Tongue (tissue), 2 donors: Measurements from ENCODE around the gene RBPMS2. TPM values are rescaled to one million over a fixed set of nuclear protein-coding genes. Genes with fewer than 3 reads are reported as not detected.
"Not testable (repeated sequence)": the region's sequence is repeated elsewhere in the genome, so short reads cannot be mapped to it uniquely, and the experiment has no call there.

Experiments
- DNase-seq: peaks from one replicate; pipeline ENCODE4 v3.0.0-alpha.2; 2015
- total RNA-seq: library from RNA; depleted of rRNA; stranded (reverse); fragments of >200 nt; gene quantifications from one replicate; pipeline ENCODE4 v1.2.3, GENCODE V29; 2014

The RBPMS2 gene
- total RNA-seq, 1 donor from 2014 or later = 0.41 TPM

DNA sequence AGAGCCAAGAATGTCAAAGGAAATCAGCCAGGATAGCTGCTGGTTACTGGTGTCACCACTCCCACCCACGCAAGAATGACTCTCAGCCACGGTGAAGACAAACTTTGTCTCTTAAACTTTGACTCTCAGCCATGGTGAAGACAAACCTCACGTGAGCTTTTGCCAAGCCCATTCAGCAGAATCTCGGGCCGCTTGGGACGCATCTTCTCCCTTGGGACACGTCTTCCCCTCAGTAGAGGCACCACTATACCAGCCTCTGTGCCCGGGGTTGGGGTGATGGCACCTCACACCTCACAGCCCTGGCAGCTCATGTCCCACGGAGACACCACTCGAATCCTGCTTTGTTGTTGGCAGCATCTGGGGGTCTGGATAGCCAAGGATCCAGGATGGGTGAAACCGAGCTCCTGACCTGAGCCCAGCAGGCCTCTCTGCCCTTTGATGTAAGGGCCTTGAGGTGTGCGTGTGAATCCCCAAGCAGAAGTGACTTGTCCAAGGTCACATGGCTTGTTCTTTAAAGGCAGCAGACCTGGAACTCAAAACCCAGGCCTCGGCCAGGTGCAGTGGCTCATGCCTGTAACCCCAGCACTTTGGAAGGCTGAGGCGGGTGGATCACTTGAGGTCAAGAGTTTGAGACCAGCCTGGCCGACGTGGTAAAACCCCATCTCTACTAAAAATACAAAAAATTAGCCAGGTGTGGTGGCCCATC lies 21.8 kb downstream of the RBPMS2 start:
- DNase-seq = no peak

DNA sequence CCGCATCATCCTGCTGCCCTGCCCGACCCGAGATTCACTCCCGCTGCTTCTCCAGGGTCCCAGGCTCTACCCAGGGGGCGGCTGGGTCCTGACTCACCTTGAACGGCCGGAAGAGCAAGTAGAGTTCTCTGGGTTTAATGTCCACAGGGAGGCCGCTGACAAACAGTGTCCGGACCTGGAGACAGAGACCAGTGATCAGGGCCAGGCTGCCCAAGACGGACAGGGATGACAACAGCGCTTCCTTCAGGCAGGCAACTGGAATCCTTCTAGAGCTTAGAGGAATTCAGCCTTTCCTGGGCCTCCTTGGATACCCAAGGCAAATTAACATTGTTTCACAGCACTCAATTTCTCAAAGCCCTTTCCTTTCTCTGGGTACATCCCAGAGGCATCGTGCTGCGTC lies 23.9 kb downstream of the RBPMS2 start:
- DNase-seq = no peak

DNA sequence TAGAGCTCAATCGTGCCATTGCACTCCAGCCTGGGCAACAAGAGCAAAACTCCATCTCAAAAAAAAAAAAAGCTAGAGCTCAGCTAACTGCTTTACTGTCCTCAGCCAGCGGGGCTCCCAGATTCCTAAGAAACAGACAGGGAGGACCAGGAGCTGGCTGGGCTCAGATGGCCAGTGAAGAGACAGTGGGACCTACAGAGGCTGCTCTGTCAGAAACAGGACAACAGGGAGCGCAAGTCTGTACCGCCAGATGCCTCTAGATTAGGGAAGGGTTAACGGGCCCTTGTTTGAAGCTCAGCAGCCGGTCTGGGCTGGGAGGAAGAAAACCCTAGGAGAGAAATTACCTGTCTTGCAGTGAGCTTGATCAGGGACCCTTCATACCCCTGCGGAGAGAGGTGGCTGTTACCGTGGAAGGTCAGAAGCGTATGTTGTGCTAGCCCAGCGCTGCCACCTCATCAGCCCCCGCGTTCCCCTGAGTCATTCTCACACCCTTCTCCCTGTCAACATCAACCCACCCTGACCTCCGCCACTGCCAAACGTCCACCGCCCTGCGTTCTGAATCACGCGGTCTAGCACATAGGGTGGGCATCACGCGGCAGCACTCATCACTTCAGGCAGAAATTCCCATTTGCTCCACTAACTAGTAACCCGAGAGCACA lies 25.3 kb downstream of the RBPMS2 start:
- peak; percentile 41 for DNase-seq

DNA sequence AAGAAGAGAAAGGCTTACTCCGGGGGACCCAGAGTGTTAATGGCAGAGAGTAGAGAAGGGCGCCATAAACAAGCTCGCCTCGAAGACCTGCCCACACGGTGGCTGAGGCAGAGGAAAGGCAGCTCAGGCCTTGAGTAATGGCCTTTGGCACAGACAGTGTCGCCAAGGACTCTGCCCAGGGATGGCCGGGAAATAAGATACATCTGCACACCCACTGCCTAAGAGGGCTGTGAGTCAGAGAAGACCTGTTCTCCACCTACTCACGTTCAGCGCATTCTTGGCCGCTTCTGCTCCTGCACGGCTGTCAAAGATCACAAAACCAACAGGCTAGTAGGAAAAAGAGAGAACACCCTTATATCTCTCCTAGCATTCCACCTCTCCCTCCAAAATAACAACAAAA lies 26.2 kb downstream of the RBPMS2 start:
- peak; percentile 60 for DNase-seq

DNA sequence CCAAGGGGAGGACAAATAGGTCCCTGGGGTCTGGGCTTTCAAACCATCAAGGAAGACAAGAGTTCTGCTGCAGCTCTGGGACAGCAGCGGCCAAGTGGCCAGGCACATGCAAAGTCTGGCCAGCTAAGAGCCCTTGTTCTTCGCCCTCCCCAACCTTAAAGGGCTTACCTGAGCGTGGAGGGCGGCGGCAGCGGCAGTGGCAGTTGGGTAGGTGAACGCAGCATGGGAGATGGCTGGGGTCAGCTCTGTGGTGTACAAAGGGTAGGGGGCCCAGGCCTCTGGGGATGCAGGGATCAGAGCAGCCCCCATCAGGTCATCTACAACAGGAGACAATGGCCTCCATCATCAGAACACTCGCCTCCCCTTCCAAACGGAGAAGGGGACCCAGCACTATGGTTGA lies 27.1 kb downstream of the RBPMS2 start:
- DNase-seq = no peak

DNA sequence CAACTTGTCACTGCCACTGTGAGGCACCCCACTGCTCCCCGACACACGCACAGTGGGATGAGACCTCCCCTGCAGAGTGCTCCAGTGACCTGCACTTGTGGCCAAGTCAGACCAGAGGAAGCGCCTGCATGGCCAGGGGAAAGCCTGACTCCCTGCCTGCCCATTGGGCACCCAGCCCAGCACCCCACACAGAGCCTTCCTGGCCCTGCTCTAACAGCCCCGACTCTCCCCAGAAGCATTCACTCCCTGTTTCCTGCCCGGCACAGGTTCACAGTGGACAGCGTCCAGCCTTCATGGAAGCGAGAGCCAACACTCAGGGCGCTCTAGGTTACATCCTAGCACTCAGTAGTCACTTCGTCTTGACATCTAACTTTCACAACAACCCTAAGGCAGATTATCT lies 27.8 kb downstream of the RBPMS2 start:
- no peak for DNase-seq

DNA sequence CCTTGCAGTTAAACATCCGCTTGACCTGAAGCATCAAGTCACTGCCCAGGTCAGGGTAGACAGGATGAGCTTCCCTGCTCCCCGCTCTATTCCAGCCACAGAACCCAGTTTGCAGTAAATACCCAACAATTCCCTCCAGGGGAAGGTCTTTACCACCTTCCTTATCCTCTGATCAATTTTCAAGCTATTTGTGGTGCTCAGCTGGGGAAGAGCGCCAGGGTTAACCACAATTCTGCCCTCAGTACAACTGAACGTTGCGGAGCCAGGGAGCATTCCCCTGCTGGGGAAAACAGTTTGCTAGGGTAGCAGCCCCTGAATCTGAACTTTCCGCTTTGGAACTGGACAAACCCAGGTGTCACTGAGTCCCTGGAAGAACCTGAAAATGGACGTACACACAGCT lies 28.5 kb downstream of the RBPMS2 start:
- no peak for DNase-seq

DNA sequence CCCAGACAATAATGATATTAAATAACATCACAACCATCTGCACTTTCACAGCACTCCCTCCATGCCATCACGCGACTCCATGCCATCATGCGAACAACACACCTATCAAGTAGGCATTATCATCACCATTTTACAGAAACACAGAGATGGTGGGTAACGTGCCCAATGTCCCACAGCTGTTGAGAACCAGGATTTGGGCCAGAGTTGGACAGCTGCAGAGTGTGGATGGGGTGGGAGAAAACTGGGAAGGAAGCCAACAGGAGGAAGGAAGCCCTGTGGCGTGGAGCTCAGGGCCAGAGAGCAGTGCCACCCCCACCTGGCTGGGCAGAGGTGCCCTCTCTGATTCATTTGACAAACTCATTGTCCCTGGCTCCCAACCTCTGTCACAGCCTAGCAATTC lies 29.0 kb downstream of the RBPMS2 start:
- DNase-seq = peak; percentile 73

DNA sequence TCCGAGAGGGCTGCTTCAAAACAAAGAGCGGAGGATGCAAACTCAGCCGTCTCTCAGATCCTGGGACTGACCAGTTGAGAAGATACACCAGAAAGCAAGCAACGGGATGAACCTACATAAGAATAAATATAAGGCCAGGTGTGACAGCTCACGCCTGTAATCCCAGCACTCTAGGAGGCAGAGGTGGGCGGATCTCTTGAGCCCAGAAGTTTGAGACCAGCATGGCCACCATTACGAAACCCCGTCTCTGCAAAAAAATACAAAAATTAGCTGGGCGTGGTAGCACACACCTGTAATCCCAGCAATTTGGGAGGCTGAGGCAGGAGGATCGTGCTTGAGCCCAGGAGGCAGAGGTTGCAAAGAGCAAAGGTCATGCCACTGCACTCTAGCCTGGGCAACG lies 31.7 kb downstream of the RBPMS2 start:
- DNase-seq = no peak

DNA sequence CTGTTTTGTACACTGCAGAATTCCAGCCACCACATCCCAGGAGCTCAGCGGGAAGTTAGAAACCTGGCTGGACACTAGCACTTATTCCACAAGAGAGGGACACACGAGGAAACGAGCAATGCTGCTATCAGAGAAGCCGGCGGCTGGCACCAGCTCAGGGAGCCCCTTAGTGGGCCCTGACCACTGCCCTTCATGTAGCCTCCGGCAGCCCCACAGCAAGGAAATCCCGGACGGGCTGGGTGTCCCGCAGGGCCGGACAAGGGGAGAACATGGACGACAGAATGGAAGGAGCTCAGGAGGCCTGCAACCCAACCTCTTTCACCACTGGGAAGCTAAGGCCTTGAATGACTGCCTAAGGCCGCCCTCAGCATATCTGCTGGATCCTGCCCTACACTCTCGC lies 32.5 kb downstream of the RBPMS2 start:
- DNase-seq = no peak

DNA sequence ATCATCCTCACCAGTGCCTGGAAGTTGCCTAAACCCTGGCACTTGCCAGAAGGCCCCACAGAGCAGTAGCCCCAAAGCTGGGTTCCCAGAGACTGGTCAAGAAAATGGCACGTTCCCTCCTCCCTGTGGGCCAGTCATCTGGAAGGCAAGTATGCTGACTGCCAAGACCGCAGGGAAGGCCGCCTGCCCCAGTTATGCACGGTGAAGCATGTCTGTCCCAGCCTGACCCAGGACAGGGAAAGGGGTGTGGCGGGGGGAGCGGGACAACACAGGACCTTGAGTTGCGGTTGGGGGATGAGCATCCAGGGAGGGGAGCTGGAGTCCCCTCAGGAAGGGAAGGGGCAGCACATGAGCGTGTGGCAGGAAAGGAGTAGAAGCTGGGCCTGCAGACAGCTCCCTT lies 33.0 kb downstream of the RBPMS2 start:
- DNase-seq = no peak

DNA sequence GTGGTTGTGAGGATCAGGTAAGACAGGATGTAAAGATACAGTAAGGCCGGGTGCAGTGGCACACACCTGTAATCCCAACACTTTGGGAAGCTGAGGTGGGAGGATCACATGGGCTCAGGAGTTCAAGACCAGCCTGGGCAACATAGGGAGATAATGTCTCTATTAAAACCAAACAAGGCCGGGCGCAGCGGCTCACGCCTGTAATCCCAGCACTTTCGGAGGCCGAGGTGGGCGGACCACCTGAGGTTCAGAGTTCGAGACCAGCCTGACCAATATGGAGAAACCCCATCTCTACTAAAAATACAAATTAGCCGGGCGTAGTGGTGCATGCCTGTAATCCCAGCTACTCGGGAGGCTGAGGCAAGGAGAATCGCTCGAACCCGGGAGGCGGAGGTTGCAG lies 33.7 kb downstream of the RBPMS2 start:
- not testable (repeated sequence) for DNase-seq

DNA sequence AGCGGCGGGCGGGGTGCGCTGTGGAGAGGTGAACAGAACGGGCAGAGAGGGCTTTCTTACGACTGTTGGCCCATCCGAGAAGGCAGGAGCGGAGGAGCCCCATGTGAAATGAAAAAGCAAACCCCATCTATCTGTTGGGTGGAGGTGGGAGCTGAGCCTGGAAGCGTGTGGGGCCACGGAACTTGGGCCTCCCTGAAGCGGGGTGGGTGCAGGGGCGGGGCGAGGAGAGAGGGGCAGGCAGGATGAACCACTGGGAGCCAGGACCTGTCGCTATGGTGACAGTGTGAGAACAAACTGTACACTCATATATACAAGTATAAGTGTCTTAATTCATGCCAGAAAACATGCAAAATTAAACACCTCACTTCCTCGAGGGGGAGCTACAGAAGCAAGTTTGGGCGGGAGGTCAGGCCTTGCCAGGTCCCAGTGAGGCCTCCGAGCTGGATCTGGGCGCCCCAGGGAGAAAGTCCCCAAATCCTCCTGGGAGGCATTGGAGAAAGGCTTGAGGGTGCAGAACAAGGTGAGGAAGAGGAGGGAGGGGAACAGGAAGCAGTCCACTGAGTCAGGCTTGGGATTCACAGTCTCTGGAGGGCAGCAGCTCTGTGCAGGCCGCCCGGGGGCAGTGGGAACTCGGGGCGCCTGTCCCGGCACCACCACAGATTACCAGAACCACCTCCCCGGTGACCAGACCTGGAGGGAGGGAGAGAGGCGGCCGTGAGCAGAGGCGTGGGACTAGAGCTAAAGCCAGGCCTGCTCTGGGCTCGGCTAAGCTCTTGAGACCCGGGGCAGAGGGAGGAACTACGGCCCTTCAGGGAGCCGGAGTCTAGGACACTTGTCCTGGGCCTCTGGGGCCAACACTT lies 34.8 kb downstream of the RBPMS2 start:
- DNase-seq = peak; percentile 89

DNA sequence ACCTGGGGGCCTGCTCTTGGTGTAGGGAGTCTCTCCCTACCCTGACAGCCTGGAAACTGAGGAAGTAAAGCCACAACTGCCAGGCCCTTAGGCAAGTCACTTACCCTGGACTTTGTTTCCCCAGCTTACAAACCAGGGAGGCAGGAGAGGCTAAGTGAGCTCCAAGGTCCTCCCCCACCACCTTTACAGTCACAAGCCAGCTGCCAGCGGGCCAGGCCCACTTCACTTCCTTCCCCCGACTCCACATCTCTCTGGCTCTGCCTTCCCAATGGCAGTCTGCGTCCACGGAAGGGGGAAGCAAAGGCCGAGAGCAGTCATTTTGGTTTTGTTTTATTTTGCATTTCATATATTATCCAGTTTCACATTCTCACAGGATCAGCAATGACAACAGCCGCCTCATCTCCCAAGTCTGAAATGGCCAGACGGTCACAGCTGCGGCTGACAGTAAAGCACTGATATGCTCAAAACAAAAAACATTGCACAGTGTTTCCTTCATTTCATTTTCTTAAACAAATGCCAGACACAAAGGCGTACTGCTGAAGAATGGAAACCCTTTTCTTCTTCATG lies 35.7 kb downstream of the RBPMS2 start:
- peak; percentile 63 for DNase-seq

DNA sequence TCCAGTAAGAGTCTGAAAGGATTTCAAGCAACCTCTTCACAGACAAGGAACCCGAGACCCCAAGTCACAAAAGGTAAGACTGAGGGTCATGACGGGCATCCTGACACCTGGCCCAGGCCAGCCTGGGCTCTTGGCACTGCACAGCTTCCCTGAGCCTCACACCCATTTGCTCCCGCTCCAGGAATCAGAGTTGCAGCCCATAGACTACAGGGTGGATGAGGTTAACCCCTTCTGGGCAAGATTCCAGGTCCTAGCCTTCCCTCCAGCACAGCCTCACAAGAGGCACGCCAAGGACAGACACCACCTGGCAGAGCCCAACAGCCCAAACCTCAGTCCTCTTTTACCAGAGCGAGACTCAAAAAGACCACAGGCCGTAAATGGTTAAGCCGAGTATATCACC lies 36.2 kb downstream of the RBPMS2 start:
- DNase-seq = peak; percentile 72

DNA sequence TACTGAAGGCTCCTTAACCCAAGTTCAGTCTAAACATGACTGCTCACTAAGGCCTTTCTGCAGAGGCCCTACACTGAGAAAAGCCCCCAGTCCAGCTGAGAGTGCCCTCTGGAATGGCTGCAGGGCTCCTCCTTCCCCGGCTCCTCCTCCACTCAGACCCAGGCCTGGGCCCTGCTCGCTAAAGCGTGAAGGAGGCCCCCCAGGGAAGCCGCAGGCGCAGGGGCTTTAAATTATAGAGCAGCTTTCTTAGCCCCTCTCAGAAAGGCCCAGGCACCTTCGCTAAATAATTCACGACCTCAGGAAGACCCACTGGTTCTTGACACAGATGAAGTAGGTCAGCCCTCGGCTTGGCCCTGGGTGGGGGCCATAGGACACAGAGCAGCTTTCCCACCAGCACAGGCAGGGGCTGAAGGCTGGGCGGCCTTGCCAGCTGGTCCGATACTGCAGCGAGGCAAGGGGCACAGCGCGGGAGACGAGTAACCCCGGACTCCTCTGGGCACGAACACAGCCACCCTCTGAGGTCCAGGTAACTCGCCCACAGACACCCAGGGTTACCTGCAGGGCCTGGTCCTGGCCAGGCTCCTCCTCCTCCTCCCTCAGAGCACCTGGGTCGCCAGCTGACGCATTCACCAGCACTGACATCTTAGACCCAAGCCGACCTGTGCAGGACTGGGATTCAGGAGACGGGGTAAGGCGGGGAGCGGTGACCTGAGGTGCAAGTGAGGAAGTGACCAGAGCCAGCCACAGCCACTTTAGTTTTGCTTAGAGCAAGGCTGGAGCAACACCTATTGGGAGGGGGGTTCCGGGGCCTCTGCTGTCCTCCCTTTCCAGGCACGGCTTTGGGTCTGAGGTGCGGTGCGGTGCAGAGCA lies 36.9 kb downstream of the RBPMS2 start:
- DNase-seq = no peak

DNA sequence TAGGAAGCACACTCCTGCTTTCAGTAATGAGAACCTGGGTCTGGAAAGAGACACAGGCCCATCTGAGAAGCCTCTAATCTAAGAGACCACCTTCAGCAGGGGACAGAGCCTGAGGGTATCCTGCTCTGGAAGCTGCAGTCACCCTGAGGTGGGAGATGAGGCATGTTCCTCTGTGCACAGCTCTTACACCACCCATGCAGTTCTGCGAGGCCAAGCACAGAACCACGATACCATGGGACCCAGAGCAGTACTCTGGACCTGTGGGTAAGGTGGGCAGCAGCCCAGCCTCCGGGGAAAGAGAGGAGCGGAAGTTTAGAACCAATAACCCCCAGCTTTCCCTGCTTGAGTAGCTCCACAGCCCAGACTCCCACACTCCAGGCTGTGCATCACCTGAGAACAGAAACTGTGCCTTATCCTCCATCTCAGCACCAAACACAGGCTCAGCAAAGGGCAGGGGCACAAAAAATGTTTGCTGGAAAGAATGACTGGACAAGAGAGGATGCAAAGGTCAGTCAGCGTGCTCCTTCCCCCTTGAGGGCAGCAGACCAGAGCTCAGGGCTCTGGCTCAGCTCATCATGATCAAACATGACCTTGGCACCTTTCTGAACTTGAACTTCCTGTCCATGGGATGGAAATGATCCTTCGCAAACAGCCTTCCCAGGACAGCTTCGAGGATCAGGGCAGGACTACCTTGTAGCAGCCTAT lies 43.1 kb downstream of the RBPMS2 start:
- no peak for DNase-seq

DNA sequence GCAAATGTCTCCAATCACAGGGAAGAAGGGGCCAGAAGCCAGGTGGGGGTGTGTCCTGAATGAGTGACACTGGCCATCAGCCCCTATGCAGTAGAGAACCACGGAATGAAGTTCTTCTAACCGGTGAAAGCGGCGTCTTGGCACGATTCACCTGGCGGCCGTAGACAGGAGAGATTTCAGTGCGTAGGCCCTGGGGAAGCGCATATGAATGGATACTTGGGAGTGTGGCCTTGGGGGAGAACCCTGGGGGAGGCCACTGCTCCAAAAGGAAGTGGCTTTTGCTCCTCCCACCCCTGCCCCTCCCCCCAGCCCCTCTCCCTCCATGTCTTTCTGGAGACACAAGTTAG lies 43.6 kb downstream of the RBPMS2 start:
- DNase-seq = no peak

DNA sequence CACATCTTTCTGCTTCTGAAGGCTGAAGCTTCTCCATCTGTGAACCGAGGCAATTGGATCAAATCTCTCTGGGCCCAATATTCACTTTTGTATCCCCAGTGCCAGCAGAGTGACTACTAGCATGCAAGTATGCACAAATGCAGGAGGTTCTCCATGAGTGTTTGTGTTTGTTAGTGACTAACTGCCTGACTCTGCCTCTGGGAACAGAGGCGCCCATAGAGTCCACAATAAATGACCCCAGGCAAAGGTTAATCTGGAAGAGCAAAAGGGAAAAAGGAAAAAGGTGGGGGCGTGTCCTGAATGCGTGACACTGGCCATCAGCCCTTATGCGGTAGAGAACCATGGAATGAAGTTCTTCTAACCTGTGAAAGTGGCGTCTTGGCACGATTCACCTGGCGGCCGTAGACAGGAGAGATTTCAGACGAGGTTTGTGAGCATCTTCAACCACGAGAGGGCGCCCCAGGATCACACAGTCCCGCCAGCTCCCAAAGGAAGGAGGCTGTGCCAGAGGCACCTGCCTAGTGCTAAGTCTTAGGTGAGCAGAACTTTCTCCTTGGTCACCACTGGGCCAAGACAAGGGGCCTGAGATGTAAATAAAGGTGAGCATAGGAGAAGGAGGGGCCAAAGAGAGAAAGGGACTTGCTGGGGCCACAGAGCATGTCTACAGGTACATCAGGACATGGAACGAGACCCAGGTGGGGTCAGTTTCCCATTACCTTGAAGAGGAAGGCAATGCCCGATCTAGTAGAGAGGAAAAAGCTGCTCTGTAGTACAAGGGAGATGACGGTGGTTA lies 44.2 kb downstream of the RBPMS2 start:
- DNase-seq = peak; percentile 94

DNA sequence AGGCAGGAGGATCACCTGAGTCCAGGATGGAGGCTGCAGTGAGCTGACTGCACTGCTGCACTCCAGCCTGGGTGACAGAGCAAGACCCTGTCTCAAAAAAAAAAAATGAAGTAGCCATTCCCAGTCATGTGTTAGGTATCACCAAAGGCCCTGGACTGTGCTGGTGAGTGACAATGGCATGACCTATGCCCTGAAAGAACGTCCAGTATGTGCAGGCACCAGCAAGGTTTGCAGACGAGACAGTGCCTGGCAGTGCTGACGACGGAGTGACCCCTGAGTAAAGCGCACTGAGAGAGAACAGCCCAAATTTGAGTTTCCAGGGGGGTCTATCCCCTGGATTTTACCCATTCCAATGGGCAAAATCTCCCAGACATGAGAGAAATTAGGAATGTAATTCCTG lies 45.2 kb downstream of the RBPMS2 start:
- DNase-seq = no peak

DNA sequence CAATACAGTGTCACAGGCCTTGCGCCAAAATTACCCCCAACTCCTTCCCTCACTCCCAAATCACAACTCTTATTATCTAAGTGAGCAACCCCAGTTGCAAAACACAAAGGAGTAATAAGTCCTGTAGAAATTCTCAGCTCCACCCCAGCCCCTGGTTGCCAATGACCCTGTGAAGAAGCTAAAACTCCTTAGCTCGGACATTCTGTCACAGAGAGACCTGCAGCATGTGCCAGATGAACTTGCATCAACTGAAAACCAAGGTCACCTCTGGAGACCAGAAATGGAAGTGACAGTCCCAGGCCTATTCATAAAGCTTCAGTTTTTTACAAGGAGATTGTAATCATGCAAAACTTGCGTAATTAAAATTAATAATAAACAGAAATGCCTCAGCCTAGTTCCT lies 55.2 kb downstream of the RBPMS2 start:
- no peak for DNase-seq
